ENCODE results near the gene C20orf173. TPM values are rescaled to one million over a fixed set of nuclear protein-coding genes. Genes with fewer than 3 reads are reported as not detected.

Gene C20orf173
- total RNA-seq (not detected in 2 replicates), polyA plus RNA-seq (not detected in 2 replicates), polyA minus RNA-seq (ENCODE audit: low replicate concordance) (not detected in 2 replicates)
- polyA plus RNA-seq (2012): not detected in 2 replicates

DNA sequence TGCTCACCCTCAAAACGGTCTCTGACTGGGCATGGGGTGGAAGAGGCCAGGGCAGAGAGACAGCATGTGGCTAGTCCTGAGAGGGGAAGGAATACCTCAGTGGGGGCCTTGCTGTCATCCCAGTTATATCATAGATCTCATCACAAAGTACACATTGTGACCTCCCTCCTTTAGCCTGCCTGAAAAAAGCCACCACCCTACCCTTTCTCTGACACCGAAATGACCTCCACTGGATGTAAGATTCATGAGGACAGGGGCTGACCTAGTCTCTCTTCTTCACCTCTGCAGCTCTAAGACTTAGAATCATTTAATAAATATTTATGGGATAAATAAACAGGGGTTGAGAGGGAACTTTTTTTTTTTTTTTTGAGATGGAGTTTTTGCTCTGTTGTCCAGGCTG is at the start of gene C20orf173:
C20orf173 (minus strand) TSS at position 101 of the 400 bp plus-strand sequence. CDS start 279 bp downstream, outside the sequence.
- TF ChIP-seq, protein P1, sequence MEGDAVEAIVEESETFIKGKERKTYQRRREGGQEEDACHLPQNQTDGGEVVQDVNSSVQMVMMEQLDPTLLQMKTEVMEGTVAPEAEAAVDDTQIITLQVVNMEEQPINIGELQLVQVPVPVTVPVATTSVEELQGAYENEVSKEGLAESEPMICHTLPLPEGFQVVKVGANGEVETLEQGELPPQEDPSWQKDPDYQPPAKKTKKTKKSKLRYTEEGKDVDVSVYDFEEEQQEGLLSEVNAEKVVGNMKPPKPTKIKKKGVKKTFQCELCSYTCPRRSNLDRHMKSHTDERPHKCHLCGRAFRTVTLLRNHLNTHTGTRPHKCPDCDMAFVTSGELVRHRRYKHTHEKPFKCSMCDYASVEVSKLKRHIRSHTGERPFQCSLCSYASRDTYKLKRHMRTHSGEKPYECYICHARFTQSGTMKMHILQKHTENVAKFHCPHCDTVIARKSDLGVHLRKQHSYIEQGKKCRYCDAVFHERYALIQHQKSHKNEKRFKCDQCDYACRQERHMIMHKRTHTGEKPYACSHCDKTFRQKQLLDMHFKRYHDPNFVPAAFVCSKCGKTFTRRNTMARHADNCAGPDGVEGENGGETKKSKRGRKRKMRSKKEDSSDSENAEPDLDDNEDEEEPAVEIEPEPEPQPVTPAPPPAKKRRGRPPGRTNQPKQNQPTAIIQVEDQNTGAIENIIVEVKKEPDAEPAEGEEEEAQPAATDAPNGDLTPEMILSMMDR (conservative IDR thresholded peaks at IDR 0.05 in 1 of 2, IDR thresholded peaks at IDR 0.05 in 1 of 2; ENCODE audit: low read depth in 1 of 2, low read length in 2 of 2): no peak
- no peak for TF ChIP-seq EZH2 (IDR thresholded peaks at IDR 0.05; ENCODE audit: low read length, missing control alignments)
- H2AFZ ChIP-seq (ENCODE audit: low read length): no peak within 1 kb of the TSS
- H3K4me1 ChIP-seq (ENCODE audit: control insufficient read depth, extremely low read depth, insufficient read depth, low read length): no peaks in the 10 kb centered on the region
- H4K20me1 ChIP-seq (ENCODE audit: control insufficient read depth, extremely low read depth, insufficient read depth, low read length): no peaks in the 10 kb centered on the region
- H3K79me2 ChIP-seq (ENCODE audit: control insufficient read depth, insufficient read depth, low read length): no peaks in the 10 kb centered on the region
- no peaks in the 10 kb centered on the region for H3K9me3 ChIP-seq (ENCODE audit: control insufficient read depth, insufficient read depth, low read depth, low read length)
- H3K9ac ChIP-seq (ENCODE audit: insufficient read depth, low read length): no peak within 1 kb of the TSS
- no peak within 1 kb of the TSS for H3K27ac ChIP-seq (ENCODE audit: insufficient read depth, low read length)
- H3K4me3 ChIP-seq (replicated peaks in 1 of 4; ENCODE audit: control extremely low read depth in 1 of 4, insufficient read depth in 1 of 4, low read depth in 3 of 4, low read length in 4 of 4): no peak within 1 kb of the TSS
- no peak within 1 kb of the TSS for H3K4me2 ChIP-seq (ENCODE audit: extremely low read depth, insufficient read depth, low read length)
- DNase-seq (ENCODE audit: low read depth in 2 of 2): no peak
- H3K27me3 ChIP-seq (ENCODE audit: control insufficient read depth, insufficient read depth, low read length): no peaks in the 10 kb centered on the region
- H3K36me3 ChIP-seq (ENCODE audit: control insufficient read depth, insufficient read depth, low read length): no peaks in the 10 kb centered on the region

- Histone ChIP-seq H3K9me3 (ENCODE audit: control insufficient read depth, insufficient read depth, low read depth, low read length) (no peaks in the 10 kb centered on the region), H3K79me2 (ENCODE audit: control insufficient read depth, insufficient read depth, low read length) (no peaks in the 10 kb centered on the region), H3K27ac (ENCODE audit: insufficient read depth, low read length) (no peak overlapping the region), H3K4me1 (ENCODE audit: control insufficient read depth, extremely low read depth, insufficient read depth, low read length) (no peaks in the 10 kb centered on the region), H4K20me1 (ENCODE audit: control insufficient read depth, extremely low read depth, insufficient read depth, low read length) (no peaks in the 10 kb centered on the region), H3K4me3 (replicated peaks in 1 of 4; ENCODE audit: control extremely low read depth in 1 of 4, insufficient read depth in 1 of 4, low read depth in 3 of 4, low read length in 4 of 4) (no peak overlapping the region), H3K9ac (ENCODE audit: insufficient read depth, low read length) (no peak overlapping the region), H2AFZ (ENCODE audit: low read length) (no peak overlapping the region), H3K27me3 (ENCODE audit: control insufficient read depth, insufficient read depth, low read length) (peaks cover 2% of the 10 kb centered on the region), H3K36me3 (ENCODE audit: control insufficient read depth, insufficient read depth, low read length) (no peaks in the 10 kb centered on the region), H3K4me2 (ENCODE audit: extremely low read depth, insufficient read depth, low read length) (no peak overlapping the region)
- no peak for TF ChIP-seq EZH2 (IDR thresholded peaks at IDR 0.05; ENCODE audit: low read length, missing control alignments)
- TF ChIP-seq, protein P1 (conservative IDR thresholded peaks at IDR 0.05 in 1 of 2, IDR thresholded peaks at IDR 0.05 in 1 of 2; ENCODE audit: low read depth in 1 of 2, low read length in 2 of 2): no peak
- DNase-seq (ENCODE audit: low read depth in 2 of 2): no peak
These were observed 49.7 kb upstream of the C20orf173 start for GRCh38 chr20:35579196-35579595.

DNA sequence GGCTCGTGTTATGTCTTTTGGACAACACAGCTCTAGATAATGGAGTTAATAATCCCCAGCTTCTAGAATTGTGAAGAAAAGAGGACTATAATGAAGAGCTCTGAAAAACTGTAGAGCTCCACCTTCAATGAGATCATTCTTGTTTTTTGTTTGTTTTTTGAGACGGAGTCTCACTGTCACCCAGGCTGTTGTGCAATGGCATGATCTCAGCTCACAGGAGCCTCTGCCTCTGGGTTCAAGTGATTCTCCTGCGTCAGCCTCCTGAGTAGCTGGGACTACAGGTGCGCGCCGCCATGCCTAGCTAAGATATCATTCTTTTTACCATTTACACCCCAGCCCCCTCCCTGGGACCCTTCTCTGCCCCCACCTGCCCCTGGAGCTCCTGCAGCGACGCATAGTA is 49.0 kb upstream of the C20orf173 start:
- H4K20me1 ChIP-seq (ENCODE audit: control insufficient read depth, extremely low read depth, insufficient read depth, low read length): no peaks in the 10 kb centered on the region
- H3K27ac ChIP-seq (ENCODE audit: insufficient read depth, low read length): no peak overlapping the region
- DNase-seq (ENCODE audit: low read depth in 2 of 2): no peak
- no peak overlapping the region for H3K4me2 ChIP-seq (ENCODE audit: extremely low read depth, insufficient read depth, low read length)
- H3K9me3 ChIP-seq (ENCODE audit: control insufficient read depth, insufficient read depth, low read depth, low read length): no peaks in the 10 kb centered on the region
- H3K79me2 ChIP-seq (ENCODE audit: control insufficient read depth, insufficient read depth, low read length): no peaks in the 10 kb centered on the region
- H3K36me3 ChIP-seq (ENCODE audit: control insufficient read depth, insufficient read depth, low read length): no peaks in the 10 kb centered on the region
- no peak overlapping the region for H3K4me3 ChIP-seq (replicated peaks in 1 of 4; ENCODE audit: control extremely low read depth in 1 of 4, insufficient read depth in 1 of 4, low read depth in 3 of 4, low read length in 4 of 4)
- no peaks in the 10 kb centered on the region for H3K4me1 ChIP-seq (ENCODE audit: control insufficient read depth, extremely low read depth, insufficient read depth, low read length)
- H3K9ac ChIP-seq (ENCODE audit: insufficient read depth, low read length): no peak overlapping the region
- H3K27me3 ChIP-seq (ENCODE audit: control insufficient read depth, insufficient read depth, low read length): peaks cover 2% of the 10 kb centered on the region
- TF ChIP-seq, protein P1 (conservative IDR thresholded peaks at IDR 0.05 in 1 of 2, IDR thresholded peaks at IDR 0.05 in 1 of 2; ENCODE audit: low read depth in 1 of 2, low read length in 2 of 2): no peak
- TF ChIP-seq EZH2 (IDR thresholded peaks at IDR 0.05; ENCODE audit: low read length, missing control alignments): no peak
- H2AFZ ChIP-seq (ENCODE audit: low read length): no peak overlapping the region

All from fibroblast of lung (primary cell).